ENCODE data around the gene BARHL1. TPM values are rescaled to one million over a fixed set of nuclear protein-coding genes. Genes with fewer than 3 reads are reported as not detected.

Gene BARHL1
- total RNA-seq, 1 donor from 2014 or later, result not detected

DNA sequence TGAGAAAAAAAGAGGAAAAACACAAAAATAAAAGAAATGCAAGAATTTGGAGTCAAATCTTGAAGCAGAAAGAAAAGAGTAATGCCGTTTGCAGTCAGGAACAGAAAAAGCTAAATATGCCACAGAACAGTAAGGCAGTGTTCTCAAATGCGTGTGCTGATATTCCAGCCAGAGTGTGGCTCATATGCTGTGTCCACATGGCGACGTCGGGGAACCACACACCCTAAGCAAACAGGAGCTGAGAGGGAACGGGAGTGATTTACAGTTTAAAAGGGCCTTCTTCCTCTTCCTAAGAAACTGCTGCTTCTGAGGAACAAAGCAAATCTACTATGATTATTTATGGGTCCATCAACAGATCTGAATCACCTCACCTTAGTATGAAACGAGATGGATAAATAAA is 44.7 kb downstream of the BARHL1 start:
- no peak overlapping the region for H3K27ac Mint-ChIP-seq (ENCODE audit: unreplicated experiment)
- H3K36me3 Mint-ChIP-seq (ENCODE audit: unreplicated experiment), result no peaks in the 10 kb centered on the region
- no peak overlapping the region for H3K4me3 Mint-ChIP-seq (ENCODE audit: unreplicated experiment)
- no peak for DNase-seq
- no peaks in the 10 kb centered on the region for H3K27me3 Mint-ChIP-seq (ENCODE audit: unreplicated experiment)
- TF ChIP-seq, protein P1, sequence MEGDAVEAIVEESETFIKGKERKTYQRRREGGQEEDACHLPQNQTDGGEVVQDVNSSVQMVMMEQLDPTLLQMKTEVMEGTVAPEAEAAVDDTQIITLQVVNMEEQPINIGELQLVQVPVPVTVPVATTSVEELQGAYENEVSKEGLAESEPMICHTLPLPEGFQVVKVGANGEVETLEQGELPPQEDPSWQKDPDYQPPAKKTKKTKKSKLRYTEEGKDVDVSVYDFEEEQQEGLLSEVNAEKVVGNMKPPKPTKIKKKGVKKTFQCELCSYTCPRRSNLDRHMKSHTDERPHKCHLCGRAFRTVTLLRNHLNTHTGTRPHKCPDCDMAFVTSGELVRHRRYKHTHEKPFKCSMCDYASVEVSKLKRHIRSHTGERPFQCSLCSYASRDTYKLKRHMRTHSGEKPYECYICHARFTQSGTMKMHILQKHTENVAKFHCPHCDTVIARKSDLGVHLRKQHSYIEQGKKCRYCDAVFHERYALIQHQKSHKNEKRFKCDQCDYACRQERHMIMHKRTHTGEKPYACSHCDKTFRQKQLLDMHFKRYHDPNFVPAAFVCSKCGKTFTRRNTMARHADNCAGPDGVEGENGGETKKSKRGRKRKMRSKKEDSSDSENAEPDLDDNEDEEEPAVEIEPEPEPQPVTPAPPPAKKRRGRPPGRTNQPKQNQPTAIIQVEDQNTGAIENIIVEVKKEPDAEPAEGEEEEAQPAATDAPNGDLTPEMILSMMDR (IDR thresholded peaks at IDR 0.05; ENCODE audit: partially characterized antibody, unreplicated experiment), result no peak
- H3K9me3 Mint-ChIP-seq (ENCODE audit: unreplicated experiment), result peaks cover 2% of the 10 kb centered on the region
- H3K4me1 Mint-ChIP-seq (ENCODE audit: low read depth, unreplicated experiment), result peaks cover 25% of the 10 kb centered on the region

DNA sequence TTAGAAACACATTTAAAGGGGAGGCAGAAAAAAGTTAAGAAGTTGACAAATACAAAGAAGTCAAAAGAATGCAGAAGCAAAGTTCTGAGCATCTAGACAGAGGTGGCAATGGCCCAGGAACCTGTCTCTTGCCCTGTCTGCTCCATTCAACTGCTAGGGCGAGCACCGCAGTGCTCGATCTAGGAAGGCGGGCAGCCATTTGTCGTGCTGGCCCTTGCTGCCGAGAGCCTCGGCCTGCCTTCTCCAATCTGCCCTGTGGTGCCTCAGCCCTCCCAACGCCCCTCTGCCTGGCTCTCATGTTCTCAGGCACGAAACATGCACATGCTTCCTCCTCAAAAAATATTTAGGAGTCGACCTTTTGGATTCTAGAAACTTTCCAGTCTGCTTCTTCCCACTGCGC is 45.2 kb downstream of the BARHL1 start:
- no peaks in the 10 kb centered on the region for H3K36me3 Mint-ChIP-seq (ENCODE audit: unreplicated experiment)
- DNase-seq, result no peak
- H3K9me3 Mint-ChIP-seq (ENCODE audit: unreplicated experiment), result peaks cover 2% of the 10 kb centered on the region
- H3K4me3 Mint-ChIP-seq (ENCODE audit: unreplicated experiment), result no peak overlapping the region
- no peaks in the 10 kb centered on the region for H3K27me3 Mint-ChIP-seq (ENCODE audit: unreplicated experiment)
- H3K4me1 Mint-ChIP-seq (ENCODE audit: low read depth, unreplicated experiment), result peaks cover 24% of the 10 kb centered on the region
- H3K27ac Mint-ChIP-seq (ENCODE audit: unreplicated experiment), result no peak overlapping the region
- TF ChIP-seq, protein P1 (IDR thresholded peaks at IDR 0.05; ENCODE audit: partially characterized antibody, unreplicated experiment), result no peak

DNA sequence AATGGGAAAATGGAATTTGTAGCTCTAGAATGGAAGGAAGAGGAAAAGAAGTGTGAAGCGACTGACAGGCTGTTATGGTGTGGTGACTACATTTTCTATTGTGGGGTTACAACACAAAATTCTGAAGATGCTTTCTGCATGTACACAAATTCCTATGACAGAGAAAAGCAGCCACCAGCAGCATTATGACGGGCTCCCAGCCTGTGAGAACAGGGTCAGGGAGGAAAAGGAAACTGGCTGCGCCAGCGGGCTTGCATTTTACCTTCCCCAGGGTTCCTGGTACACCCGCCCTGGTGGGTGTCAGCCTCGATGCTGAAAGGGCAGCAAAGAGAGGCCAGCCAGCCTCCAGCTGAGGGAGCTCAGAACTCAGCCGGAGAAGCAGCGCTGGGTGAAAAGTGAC is 46.3 kb downstream of the BARHL1 start:
- TF ChIP-seq, protein P1 (IDR thresholded peaks at IDR 0.05; ENCODE audit: partially characterized antibody, unreplicated experiment), result no peak
- Mint-ChIP-seq H3K4me1 (ENCODE audit: low read depth, unreplicated experiment) (peaks cover 22% of the 10 kb centered on the region), H3K27me3 (ENCODE audit: unreplicated experiment) (no peaks in the 10 kb centered on the region), H3K4me3 (ENCODE audit: unreplicated experiment) (no peak overlapping the region), H3K36me3 (ENCODE audit: unreplicated experiment) (no peaks in the 10 kb centered on the region), H3K27ac (ENCODE audit: unreplicated experiment) (no peak overlapping the region), H3K9me3 (ENCODE audit: unreplicated experiment) (peaks cover 2% of the 10 kb centered on the region)
- DNase-seq, result no peak

DNA sequence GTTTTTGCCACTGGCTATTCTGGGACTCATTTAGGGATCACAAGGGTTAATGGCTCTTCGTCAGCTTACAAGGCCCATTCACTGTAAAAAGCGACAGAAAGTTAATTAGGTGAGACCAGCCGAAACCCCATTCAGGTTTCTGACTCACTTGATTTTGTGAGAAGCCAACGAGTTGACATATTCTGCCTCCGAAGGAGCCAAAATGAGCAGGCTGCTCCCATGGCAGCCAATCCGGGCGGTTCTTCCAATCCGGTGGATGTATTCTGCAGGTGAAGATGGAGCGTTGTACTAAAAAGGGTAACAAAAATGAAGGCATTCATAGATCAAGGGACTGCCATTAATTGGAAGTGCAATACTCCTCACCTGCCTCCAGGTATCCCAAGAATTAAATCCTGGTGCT is 47.7 kb downstream of the BARHL1 start:
- H3K27ac Mint-ChIP-seq (ENCODE audit: unreplicated experiment), result no peak overlapping the region
- TF ChIP-seq, protein P1 (IDR thresholded peaks at IDR 0.05; ENCODE audit: partially characterized antibody, unreplicated experiment), result no peak
- H3K4me3 Mint-ChIP-seq (ENCODE audit: unreplicated experiment), result no peak overlapping the region
- H3K4me1 Mint-ChIP-seq (ENCODE audit: low read depth, unreplicated experiment), result peaks cover 20% of the 10 kb centered on the region
- H3K9me3 Mint-ChIP-seq (ENCODE audit: unreplicated experiment), result peaks cover 2% of the 10 kb centered on the region
- H3K36me3 Mint-ChIP-seq (ENCODE audit: unreplicated experiment), result no peaks in the 10 kb centered on the region
- DNase-seq, result no peak
- H3K27me3 Mint-ChIP-seq (ENCODE audit: unreplicated experiment), result peaks cover 1% of the 10 kb centered on the region

DNA sequence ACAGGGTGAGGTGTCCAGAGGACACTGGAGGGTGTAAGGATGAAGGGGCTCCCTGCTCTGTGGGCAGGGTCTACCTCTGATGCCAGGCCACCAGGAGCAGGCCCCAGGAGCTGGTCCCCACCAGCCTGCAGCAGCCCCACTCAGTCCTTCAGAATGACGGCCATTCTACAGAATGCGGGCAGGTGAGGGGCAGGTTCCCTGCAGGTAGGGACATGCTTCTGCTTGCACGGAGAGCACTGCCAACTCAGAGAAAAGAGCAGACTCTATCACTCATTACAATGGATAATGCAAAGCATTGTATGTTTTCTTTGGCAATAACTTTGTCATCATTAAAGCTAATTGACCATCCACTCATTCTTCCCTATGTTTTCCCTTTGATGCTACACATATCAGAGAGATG is 48.4 kb downstream of the BARHL1 start:
- H3K27me3 Mint-ChIP-seq (ENCODE audit: unreplicated experiment), result peaks cover 1% of the 10 kb centered on the region
- H3K36me3 Mint-ChIP-seq (ENCODE audit: unreplicated experiment), result no peaks in the 10 kb centered on the region

More for the DNA sequence above, 48.4 kb downstream of the BARHL1 start:
- Mint-ChIP-seq H3K4me3 (ENCODE audit: unreplicated experiment) (no peak overlapping the region), H3K4me1 (ENCODE audit: low read depth, unreplicated experiment) (peaks cover 20% of the 10 kb centered on the region), H3K9me3 (ENCODE audit: unreplicated experiment) (peaks cover 2% of the 10 kb centered on the region), H3K27ac (ENCODE audit: unreplicated experiment) (no peak overlapping the region)
- TF ChIP-seq, protein P1 (IDR thresholded peaks at IDR 0.05; ENCODE audit: partially characterized antibody, unreplicated experiment), result no peak
- no peak for DNase-seq

Measured in glutamatergic neuron (in vitro differentiated cells).